Measurements from ENCODE around the gene SLC35A5. TPM values are rescaled to one million over a fixed set of nuclear protein-coding genes. Genes with fewer than 3 reads are reported as not detected.
"Not testable (repeated sequence)": the region's sequence is repeated elsewhere in the genome, so short reads cannot be mapped to it uniquely, and the experiment has no call there.

SLC35A5 gene
- total RNA-seq, 2 experiments from 2014 or later, result 17.4 to 23.2 TPM

DNA sequence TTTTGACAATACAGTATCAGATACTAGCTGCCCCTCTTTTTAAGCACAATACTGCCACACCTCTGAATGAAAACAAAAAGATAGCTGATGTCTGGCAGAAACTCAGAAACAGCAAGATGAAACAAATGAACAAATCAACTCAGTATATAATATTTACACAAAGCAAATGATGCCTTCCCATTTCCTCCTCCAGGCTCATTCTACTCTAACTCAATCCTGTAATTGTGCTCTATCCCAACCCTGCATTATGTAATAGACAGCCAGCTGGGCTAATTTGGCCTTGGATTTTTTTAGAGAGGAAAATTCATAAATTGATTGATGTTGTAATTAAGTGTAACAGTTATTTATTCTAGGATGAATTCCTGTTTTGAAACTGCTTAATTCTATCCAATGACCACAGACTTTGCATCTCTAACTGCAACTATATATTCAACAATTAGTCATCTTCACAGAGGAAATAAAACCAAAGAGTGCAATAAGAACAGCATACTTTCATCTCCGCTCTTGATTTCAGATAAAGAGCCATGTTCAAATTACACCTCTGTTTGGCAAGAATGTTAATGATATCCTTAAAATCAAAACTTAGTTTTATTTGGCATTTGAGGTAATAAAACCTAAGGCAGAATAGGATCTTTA, 6.2 kb upstream of the SLC35A5 start:
- H3K36me3 Mint-ChIP-seq, result peaks cover 52% of the 10 kb centered on the region
- H3K9me3 Mint-ChIP-seq (ENCODE audit: low read depth), result no peaks in the 10 kb centered on the region
- DNase-seq, result no peak
- ATAC-seq, result no peak
- H3K27me3 Mint-ChIP-seq, result no peaks in the 10 kb centered on the region
- no peak overlapping the region for H3K4me3 Mint-ChIP-seq
- no peak overlapping the region for H3K27ac Mint-ChIP-seq
- CTCF ChIA-PET, result no interaction called here
- peaks cover 39% of the 10 kb centered on the region for H3K4me1 Mint-ChIP-seq

DNA sequence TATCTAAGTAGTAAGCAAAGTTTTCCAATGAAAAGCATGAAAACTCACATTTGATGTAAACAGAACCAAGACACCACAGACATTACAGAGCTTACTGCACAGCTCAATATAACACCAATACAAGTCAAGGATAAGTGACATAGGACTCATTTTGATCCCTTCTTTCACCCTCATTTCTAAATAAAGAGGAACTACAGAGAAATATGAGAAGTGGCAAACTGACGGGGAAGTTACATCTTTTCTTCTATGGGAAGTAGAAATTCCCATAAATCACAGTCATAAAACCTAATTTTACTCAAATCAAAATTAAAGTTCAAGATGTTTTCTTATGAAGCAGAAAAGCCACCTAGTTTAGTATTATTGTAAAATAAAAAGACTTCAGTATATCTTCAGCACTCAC, 3.9 kb upstream of the SLC35A5 start:
- H3K4me1 Mint-ChIP-seq, result peaks cover 39% of the 10 kb centered on the region

GRCh38 chr3:112560307-112560706, 1.5 kb upstream of the SLC35A5 start:
- Mint-ChIP-seq H3K9me3 (ENCODE audit: low read depth) (no peaks in the 10 kb centered on the region), H3K4me3 (peak overlapping the region; percentile 95), H3K4me1 (peaks cover 40% of the 10 kb centered on the region), H3K36me3 (peaks cover 33% of the 10 kb centered on the region), H3K27me3 (no peaks in the 10 kb centered on the region), H3K27ac (peak overlapping the region; percentile 95)
- no peak for ATAC-seq
- CTCF ChIA-PET, result interaction anchor here (0.8 to 1.3 kb wide), 2 partner anchors 10 to 12 kb away, joined by 3 to 4 read pairs; no protein-coding TSS in a partner anchor
- no peak for DNase-seq

More for the DNA sequence above, 3.9 kb upstream of the SLC35A5 start:
- Mint-ChIP-seq H3K9me3 (ENCODE audit: low read depth) (no peaks in the 10 kb centered on the region), H3K27ac (no peak overlapping the region), H3K36me3 (peaks cover 40% of the 10 kb centered on the region), H3K27me3 (no peaks in the 10 kb centered on the region), H3K4me3 (no peak overlapping the region)
- no peak for DNase-seq
- ATAC-seq, result no peak
- CTCF ChIA-PET, result no interaction called here

DNA sequence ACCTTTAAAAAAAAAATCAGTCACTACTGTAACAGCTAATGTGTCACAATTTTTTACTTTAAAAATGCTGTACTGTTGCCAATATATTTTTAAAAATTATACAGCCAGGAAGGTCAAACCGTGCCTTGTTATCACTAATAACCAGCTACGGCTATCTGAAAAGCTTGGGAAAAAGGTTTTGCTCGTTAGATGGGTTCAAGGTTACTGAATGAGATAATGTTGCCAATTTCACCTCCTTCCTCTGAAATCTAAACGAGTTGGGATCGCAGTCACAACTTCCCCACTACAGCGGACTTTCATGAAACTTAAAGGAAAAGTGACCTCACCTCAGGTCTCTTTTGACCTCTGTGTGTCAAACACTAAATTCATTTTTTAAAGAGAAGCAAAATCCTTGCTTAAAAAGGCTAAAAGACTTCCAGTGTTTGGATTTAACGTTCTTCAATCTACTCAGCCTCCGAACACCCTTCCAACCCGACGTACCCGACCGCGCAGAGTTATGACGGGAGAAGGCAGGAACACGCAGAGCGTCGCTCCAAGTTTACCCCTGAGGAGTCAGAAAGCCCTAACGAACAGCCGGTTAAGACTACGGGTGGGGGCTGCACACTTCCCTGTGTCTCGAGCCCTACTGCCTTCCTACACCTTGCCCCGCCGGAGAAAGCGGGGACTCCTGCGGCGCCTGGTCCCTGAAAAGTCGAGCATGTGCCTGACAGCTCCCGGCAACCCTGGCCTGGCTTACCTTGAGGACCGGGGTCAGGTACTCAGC, 943 bp upstream of the SLC35A5 start:
- ATAC-seq (peak; percentile 30), DNase-seq (peak; percentile 90)
- Mint-ChIP-seq H3K27ac (peak overlapping the region; percentile 95), H3K9me3 (ENCODE audit: low read depth) (no peaks in the 10 kb centered on the region), H3K36me3 (peaks cover 29% of the 10 kb centered on the region), H3K4me3 (peak overlapping the region; percentile 95), H3K4me1 (peaks cover 34% of the 10 kb centered on the region), H3K27me3 (no peaks in the 10 kb centered on the region)
- CTCF ChIA-PET, result interaction anchor here (0.8 to 1.8 kb wide), 4 partner anchors 10 to 22 kb away, joined by 3 to 5 read pairs (median 4); no protein-coding TSS in a partner anchor

- CTCF ChIA-PET, result interaction anchor here (1.3 to 1.8 kb wide), 4 partner anchors 10 to 444 kb away, joined by 3 to 5 read pairs (median 4); no protein-coding TSS in a partner anchor
- peak overlapping the region; percentile 95 for H3K4me3 Mint-ChIP-seq
- H3K27me3 Mint-ChIP-seq, result no peaks in the 10 kb centered on the region
- peak; percentile 63 for ATAC-seq
- H3K4me1 Mint-ChIP-seq, result peaks cover 32% of the 10 kb centered on the region
- H3K27ac Mint-ChIP-seq, result peak overlapping the region; percentile 95
- no peaks in the 10 kb centered on the region for H3K9me3 Mint-ChIP-seq (ENCODE audit: low read depth)
- no peak for DNase-seq
- H3K36me3 Mint-ChIP-seq, result peaks cover 30% of the 10 kb centered on the region
Observed at GRCh38 chr3:112561484-112561733, 436 bp upstream of the SLC35A5 start.

GRCh38 chr3:112564247-112564939, 2.5 kb downstream of the SLC35A5 start:
- not testable (repeated sequence) for H3K27ac Mint-ChIP-seq
- peaks cover 24% of the 10 kb centered on the region for H3K4me1 Mint-ChIP-seq

DNA sequence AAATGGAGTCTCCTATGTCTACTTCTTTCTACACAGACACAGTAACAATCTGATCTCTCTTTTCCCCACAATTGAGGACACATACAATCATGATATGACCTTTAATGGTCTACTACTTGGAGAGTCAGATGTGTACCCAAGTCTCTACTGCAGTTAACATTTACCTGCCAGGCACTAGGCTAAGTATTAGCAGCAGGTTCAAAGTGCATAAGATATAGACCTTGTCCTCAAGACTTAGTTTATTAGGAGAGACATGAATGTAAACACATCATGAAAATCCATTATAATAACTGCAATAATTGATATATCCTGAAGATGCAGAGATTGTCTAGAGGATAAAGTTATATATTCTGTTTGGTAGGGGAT, 3.1 kb downstream of the SLC35A5 start:
- ATAC-seq (no peak), DNase-seq (no peak)
- Mint-ChIP-seq H3K4me1 (peaks cover 19% of the 10 kb centered on the region), H3K36me3 (peaks cover 25% of the 10 kb centered on the region), H3K27me3 (no peaks in the 10 kb centered on the region), H3K27ac (no peak overlapping the region), H3K9me3 (ENCODE audit: low read depth) (no peaks in the 10 kb centered on the region), H3K4me3 (no peak overlapping the region)
- CTCF ChIA-PET, result interaction anchor here (2.4 kb wide), 1 partner anchor 18 kb away, joined by 6 read pairs; no protein-coding TSS in a partner anchor

More at GRCh38 chr3:112564247-112564939, 2.5 kb downstream of the SLC35A5 start:
- CTCF ChIA-PET; H3K27me3 Mint-ChIP-seq; ATAC-seq; H3K4me3 Mint-ChIP-seq; DNase-seq; H3K9me3 Mint-ChIP-seq (ENCODE audit: low read depth): not testable (repeated sequence)
- peaks cover 28% of the 10 kb centered on the region for H3K36me3 Mint-ChIP-seq

- DNase-seq (no peak), ATAC-seq (no peak)
- Mint-ChIP-seq H3K4me3 (no peak overlapping the region), H3K9me3 (ENCODE audit: low read depth) (no peaks in the 10 kb centered on the region), H3K36me3 (peaks cover 40% of the 10 kb centered on the region), H3K27ac (no peak overlapping the region), H3K27me3 (no peaks in the 10 kb centered on the region), H3K4me1 (peaks cover 10% of the 10 kb centered on the region)
- CTCF ChIA-PET, result interaction anchor here (0.7 to 2.4 kb wide), 3 partner anchors 13 to 411 kb away, joined by 3 to 12 read pairs (median 3); no protein-coding TSS in a partner anchor
Observed at GRCh38 chr3:112568642-112569041, 6.8 kb downstream of the SLC35A5 start.

- no peaks in the 10 kb centered on the region for H3K27me3 Mint-ChIP-seq
- no peak overlapping the region for H3K27ac Mint-ChIP-seq
- H3K36me3 Mint-ChIP-seq, result peaks cover 40% of the 10 kb centered on the region
- peaks cover 7% of the 10 kb centered on the region for H3K4me1 Mint-ChIP-seq
- ATAC-seq (peak; percentile 45), DNase-seq (no peak)
- no peaks in the 10 kb centered on the region for H3K9me3 Mint-ChIP-seq (ENCODE audit: low read depth)
- H3K4me3 Mint-ChIP-seq, result no peak overlapping the region
- CTCF ChIA-PET, result interaction anchor here (1.2 to 2.4 kb wide), 2 partner anchors 13 to 24 kb away, joined by 3 to 12 read pairs; no protein-coding TSS in a partner anchor
Observed at GRCh38 chr3:112569265-112569664, 7.4 kb downstream of the SLC35A5 start.

GRCh38 chr3:112572701-112573100, 10.9 kb downstream of the SLC35A5 start:
- DNase-seq, result no peak
- peaks cover 34% of the 10 kb centered on the region for H3K36me3 Mint-ChIP-seq
- H3K4me3 Mint-ChIP-seq, result no peak overlapping the region
- no peaks in the 10 kb centered on the region for H3K27me3 Mint-ChIP-seq
- peaks cover 7% of the 10 kb centered on the region for H3K4me1 Mint-ChIP-seq
- CTCF ChIA-PET, result interaction anchor here (2.5 kb wide), 1 partner anchor 10 kb away, joined by 10 read pairs; no protein-coding TSS in a partner anchor
- H3K27ac Mint-ChIP-seq, result no peak overlapping the region
- no peak for ATAC-seq
- H3K9me3 Mint-ChIP-seq (ENCODE audit: low read depth), result no peaks in the 10 kb centered on the region

DNA sequence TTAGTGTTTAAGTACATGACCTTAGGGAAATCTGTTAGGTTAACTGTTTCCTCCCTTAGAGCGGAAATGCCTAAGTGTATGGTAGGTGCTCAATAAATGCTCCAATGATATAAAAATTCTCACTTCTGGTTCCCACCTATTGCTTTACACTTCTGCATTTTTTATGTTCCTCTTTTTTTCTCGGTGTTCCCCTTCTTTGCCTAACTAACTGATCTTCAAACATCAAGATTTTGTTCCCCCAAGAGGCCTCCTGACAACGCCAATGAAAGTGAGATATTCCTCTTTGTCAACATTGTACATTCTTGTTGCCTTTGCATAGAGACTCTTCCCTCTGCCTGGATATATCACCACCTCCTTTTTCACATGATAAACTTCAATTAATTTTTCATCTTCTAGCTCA, 17.4 kb downstream of the SLC35A5 start:
- H3K4me1 Mint-ChIP-seq, result peaks cover 12% of the 10 kb centered on the region
- no peak overlapping the region for H3K4me3 Mint-ChIP-seq
- peaks cover 12% of the 10 kb centered on the region for H3K36me3 Mint-ChIP-seq
- DNase-seq (no peak), ATAC-seq (no peak)
- H3K27ac Mint-ChIP-seq, result no peak overlapping the region
- no peaks in the 10 kb centered on the region for H3K9me3 Mint-ChIP-seq (ENCODE audit: low read depth)
- CTCF ChIA-PET, result interaction anchor here (0.6 to 1.1 kb wide), 2 partner anchors 14 to 17 kb away, joined by 3 to 4 read pairs; partner anchors contain the start of gene SLC35A5
- H3K27me3 Mint-ChIP-seq, result no peaks in the 10 kb centered on the region

GRCh38 chr3:112579697-112580096, 17.9 kb downstream of the SLC35A5 start:
- ATAC-seq (no peak), DNase-seq (no peak)
- CTCF ChIA-PET, result interaction anchor here (0.6 to 1.1 kb wide), 2 partner anchors 13 to 17 kb away, joined by 3 to 4 read pairs; partner anchors contain the start of gene SLC35A5
- Mint-ChIP-seq H3K4me1 (peaks cover 12% of the 10 kb centered on the region), H3K4me3 (no peak overlapping the region), H3K27me3 (no peaks in the 10 kb centered on the region), H3K27ac (no peak overlapping the region), H3K9me3 (ENCODE audit: low read depth) (no peaks in the 10 kb centered on the region), H3K36me3 (peaks cover 16% of the 10 kb centered on the region)

DNA sequence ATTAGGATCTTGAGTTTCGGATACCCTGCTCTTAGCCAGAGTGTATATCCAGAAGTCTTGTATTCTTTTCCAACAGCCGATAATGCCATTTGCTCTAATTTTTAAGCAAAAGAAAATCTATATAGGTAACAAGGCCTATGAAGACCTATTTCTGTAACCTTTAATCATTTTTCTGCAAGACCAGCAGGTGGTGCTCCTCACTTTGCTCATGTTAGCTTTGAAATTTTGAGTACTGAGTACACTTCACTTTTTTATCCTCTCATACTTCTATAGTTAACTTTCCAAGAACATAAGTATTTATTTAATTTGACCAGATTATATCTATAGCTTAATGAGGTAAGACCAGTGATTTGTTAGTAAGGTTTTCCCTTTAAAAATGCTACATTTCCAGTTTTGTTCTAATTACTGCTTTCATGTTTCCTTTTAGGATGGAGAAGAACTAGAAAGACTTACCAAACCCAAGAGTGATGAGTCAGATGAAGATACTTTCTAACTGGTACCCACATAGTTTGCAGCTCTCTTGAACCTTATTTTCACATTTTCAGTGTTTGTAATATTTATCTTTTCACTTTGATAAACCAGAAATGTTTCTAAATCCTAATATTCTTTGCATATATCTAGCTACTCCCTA, 20.5 kb downstream of the SLC35A5 start:
- CTCF ChIA-PET, result interaction anchor here (0.8 to 2.7 kb wide), 23 partner anchors 9 to 706 kb away, joined by 3 to 32 read pairs (median 6); partner anchors contain the start of genes ATG3, CD200R1, GTPBP8 and SLC35A5
- peaks cover 13% of the 10 kb centered on the region for H3K4me1 Mint-ChIP-seq
- peak; percentile 78 for ATAC-seq
- H3K36me3 Mint-ChIP-seq, result peaks cover 22% of the 10 kb centered on the region
- H3K27me3 Mint-ChIP-seq, result no peaks in the 10 kb centered on the region
- H3K9me3 Mint-ChIP-seq (ENCODE audit: low read depth), result no peaks in the 10 kb centered on the region
- peak overlapping the region; percentile 22 for H3K27ac Mint-ChIP-seq
- peak; percentile 64 for DNase-seq
- no peak overlapping the region for H3K4me3 Mint-ChIP-seq

Data from activated CD8-positive, alpha-beta memory T cell treated with anti-CD3 and anti-CD28 coated beads, Interleukin-2, amount 10 ng/mL, durations not matched to agents 7 days and 5 days (primary cell).